ENCODE measurements around the gene ARPC4.

The ARPC4 gene

GRCh38 chr3:9792405-9793160, at the start of gene ARPC4, which contains the start of gene TADA3:
TSS of gene ARPC4 (plus strand) at chr3:9793082. CDS start at chr3:9793122, 40 bp downstream.
TSS of gene TADA3 (minus strand) at chr3:9792473. CDS start at chr3:9791466, 1,007 bp downstream.
- in situ Hi-C loops (cut with HindIII; ENCODE audit: low sequenced_read_pairs) = no loop called here

- in situ Hi-C loops (cut with HindIII; ENCODE audit: low sequenced_read_pairs) = no loop called here
These were observed 49.3 kb upstream of the ARPC4 start for GRCh38 chr3:9743548-9743947.

DNA sequence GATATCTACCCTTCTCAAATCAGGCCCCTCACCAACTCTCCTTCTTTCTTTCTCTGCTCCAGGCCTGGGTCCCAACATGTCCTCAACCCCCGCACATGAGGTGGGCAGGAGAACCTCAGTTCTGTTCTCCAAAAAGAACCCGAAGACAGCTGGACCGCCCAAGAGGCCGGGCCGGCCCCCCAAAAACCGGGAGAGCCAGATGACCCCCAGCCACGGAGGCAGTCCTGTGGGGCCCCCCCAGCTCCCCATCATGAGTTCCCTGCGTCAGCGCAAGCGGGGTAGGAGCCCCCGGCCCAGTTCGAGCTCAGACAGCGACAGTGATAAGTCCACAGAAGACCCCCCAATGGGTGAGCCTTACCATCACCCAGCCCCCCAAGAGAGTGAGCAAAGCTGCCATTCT, 48.7 kb upstream of the ARPC4 start:
- in situ Hi-C loops (cut with HindIII; ENCODE audit: low sequenced_read_pairs) = no loop called here

DNA sequence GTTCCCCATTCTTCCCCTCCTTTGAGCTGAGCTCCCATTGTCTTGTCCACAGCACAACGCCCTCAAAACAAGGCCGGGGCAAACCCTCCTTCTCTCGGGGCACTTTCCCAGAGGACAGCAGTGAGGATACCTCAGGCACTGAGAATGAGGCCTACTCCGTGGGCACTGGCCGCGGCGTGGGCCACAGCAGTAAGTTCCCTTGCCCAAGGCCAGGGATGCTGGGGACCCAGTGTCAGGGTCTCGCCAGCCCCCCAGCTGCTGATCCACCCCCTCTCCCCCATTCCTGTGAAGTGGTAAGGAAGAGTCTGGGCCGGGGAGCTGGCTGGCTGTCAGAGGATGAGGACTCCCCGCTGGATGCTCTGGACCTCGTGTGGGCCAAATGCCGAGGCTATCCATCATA, 47.4 kb upstream of the ARPC4 start:
- in situ Hi-C loops (cut with HindIII; ENCODE audit: low sequenced_read_pairs) = no loop called here

- in situ Hi-C loops (cut with HindIII; ENCODE audit: low sequenced_read_pairs) = no loop called here
These were observed 46.6 kb upstream of the ARPC4 start for GRCh38 chr3:9746330-9746729.

- in situ Hi-C loops (cut with HindIII; ENCODE audit: low sequenced_read_pairs) = no loop called here
These were observed 45.6 kb upstream of the ARPC4 start for GRCh38 chr3:9747267-9747666.

GRCh38 chr3:9748031-9748430, 44.9 kb upstream of the ARPC4 start:
- in situ Hi-C loops (cut with HindIII; ENCODE audit: low sequenced_read_pairs) = no loop called here

DNA sequence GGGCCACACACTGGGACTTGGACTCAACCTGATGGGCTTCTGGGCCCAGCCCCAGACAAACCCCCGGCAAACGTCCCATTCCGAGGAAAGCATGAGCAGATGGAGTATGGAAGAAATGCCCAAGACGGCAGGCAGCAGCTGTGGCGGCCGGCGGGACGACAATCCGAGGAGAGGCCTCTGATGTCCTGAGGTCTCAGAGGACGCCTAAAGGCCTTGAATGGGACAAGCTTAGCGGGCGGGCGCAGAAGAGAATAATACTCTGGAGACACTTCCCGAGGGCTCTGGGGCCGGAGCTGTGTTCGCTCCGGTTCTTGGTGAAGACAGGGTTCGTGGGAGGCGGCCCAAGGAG, 43.6 kb upstream of the ARPC4 start:
- in situ Hi-C loops (cut with HindIII; ENCODE audit: low sequenced_read_pairs) = no loop called here

DNA sequence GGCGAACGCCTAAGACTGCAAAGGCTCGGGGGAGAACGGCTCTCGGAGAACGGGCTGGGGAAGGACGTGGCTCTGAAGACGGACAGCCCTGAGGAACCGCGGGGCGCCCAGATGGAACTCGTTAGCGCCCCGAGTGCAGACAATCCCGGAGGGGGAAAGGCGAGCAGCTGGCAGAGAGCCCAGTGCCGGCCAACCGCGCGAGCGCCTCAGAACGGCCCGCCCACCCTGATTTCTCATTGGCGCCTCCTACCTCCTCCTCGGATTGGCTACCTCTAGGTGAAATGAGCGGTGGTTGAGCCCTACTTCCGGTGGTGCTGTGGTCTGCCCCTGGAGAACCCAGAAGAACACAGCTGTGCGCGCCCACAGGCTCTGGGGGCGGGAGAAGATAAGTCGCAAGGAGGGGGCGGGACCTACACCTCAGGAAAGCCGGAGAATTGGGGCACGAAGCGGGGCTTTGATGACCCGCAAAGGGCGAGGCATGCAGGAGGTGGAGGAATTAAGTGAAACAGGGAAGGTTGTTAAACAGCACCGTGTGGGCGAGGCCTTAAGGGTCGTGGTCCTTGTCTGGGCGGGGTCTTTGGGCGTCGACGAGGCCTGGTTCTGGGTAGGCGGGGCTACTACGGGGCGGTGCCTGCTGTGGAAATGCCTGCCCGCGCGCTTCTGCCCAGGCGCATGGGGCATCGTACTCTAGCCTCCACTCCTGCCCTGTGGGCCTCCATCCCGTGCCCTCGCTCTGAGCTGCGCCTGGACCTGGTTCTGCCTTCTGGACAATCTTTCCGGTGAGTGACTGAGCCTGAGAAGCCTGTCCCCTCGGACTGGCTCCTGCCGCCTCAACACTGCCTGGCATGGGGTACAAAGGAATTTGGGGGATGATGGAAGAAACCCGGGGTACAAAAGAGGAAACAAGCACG, 43.0 kb upstream of the ARPC4 start, which contains the start of gene OGG1:
TSS of gene OGG1 (plus strand) at position 308 of the 911 bp plus-strand sequence. CDS start at position 643, 335 bp downstream.
- in situ Hi-C loops (cut with HindIII; ENCODE audit: low sequenced_read_pairs) = no loop called here

GRCh38 chr3:9750556-9751411, 42.1 kb upstream of the ARPC4 start:
- in situ Hi-C loops (cut with HindIII; ENCODE audit: low sequenced_read_pairs) = no loop called here

GRCh38 chr3:9754678-9755077, 38.2 kb upstream of the ARPC4 start:
- in situ Hi-C loops (cut with HindIII; ENCODE audit: low sequenced_read_pairs) = no loop called here

- in situ Hi-C loops (cut with HindIII; ENCODE audit: low sequenced_read_pairs) = no loop called here
These were observed 35.5 kb upstream of the ARPC4 start for GRCh38 chr3:9757427-9757826.

- in situ Hi-C loops (cut with HindIII; ENCODE audit: low sequenced_read_pairs) = no loop called here
These were observed 31.9 kb upstream of the ARPC4 start for GRCh38 chr3:9760779-9761505.

DNA sequence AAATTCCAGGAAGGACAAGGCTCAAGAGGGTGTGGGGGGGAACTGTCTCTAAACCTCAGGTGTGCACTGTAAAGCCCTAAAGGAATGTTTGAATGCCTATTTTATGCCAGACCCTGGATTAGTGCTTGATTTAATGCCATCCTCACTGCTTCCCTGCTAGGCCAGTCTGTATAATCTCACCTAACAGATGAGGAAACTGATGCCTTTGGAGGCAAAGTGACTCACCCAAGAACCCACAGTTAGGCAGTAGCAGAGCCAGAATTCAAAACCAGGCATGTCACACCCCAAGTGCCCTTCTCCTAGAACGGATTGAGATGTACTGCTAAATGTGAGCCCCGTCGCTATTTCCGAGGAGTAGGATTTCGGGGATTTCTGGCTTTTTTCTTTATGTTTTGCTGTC, 31.0 kb upstream of the ARPC4 start:
- in situ Hi-C loops (cut with HindIII; ENCODE audit: low sequenced_read_pairs) = no loop called here

- in situ Hi-C loops (cut with HindIII; ENCODE audit: low sequenced_read_pairs) = no loop called here
These were observed 30.0 kb upstream of the ARPC4 start for GRCh38 chr3:9762871-9763270.

DNA sequence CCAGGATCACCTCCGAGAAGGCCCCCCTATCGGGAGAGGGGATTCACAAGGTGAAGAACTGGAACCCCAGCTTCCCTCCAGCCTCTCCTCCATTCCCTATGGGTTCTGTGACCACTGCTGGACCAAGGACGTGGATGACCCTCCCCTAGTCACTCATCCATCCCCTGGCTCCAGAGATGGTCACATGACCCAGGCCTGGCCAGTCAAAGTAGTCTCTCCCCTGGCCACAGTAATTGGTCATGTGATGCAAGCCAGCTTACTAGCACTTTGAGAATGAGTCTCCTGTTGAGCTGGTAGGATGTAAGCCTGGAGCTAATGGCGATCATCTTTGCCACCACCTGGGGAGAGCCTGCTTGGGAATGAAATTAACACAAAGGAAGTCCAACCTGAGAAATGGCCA, 27.0 kb upstream of the ARPC4 start:
- in situ Hi-C loops (cut with HindIII; ENCODE audit: low sequenced_read_pairs) = no loop called here

DNA sequence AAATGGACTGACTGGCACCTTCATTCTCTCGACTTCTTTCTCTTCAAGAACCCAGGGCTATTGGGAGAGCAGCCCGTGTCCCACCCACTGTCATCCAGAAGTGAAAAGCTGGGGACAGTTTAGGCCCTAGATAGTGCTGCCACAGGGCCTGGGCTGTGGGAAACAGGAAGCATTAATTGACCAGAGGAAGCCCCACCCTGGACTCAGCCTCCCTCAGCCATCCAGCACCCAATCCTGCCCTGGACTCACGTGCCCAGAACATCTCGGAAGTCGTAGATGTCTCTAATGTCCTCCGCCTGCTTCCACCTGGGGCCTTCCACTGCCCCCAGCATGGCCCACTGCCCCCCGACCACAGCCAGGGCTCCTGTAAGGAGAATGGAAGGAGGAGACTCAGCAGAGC, 25.5 kb upstream of the ARPC4 start:
- in situ Hi-C loops (cut with HindIII; ENCODE audit: low sequenced_read_pairs) = no loop called here

DNA sequence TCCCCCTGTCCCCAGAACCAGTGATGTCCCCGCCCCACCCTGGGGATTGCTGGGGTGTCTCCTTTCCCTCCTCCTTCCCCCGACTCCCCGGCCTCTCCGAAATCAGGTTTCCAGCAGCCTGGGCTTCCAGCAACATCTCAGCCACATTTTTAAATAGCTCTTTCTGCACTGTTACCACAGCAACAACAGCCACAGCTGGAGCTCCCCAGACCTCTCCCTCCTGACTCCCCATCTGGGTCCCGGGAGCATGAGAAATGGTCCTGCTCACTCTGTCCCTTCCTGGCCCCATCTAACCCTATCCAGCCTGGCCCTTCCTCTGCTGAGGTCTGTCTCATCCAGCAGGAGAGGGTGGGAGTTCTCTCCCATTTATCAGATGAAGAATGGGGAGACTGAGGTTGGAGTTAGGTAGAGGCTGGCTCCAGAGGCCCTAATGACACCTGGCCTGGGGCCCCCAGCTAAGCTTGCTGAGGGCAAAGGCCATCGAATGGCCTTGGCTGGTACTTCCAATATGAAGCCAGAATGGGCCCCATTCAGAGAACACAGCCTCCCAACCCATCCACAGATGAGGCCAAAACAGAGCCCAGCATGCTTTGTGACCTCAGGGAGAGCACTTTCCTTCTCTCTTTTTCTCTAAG, 24.6 kb upstream of the ARPC4 start:
- in situ Hi-C loops (cut with HindIII; ENCODE audit: low sequenced_read_pairs) = no loop called here

- in situ Hi-C loops (cut with HindIII; ENCODE audit: low sequenced_read_pairs) = no loop called here
These were observed 23.9 kb upstream of the ARPC4 start for GRCh38 chr3:9769012-9769411.

Data from endothelial cell of hepatic sinusoid (primary cell).